ENCODE results near the gene ATOSB.

The ATOSB gene

GRCh38 chr9:35079426-35080341, 36.0 kb downstream of the ATOSB start, which contains the start of gene FANCG:
Gene FANCG, minus strand, starts transcription at chr9:35079942. Its CDS starts 418 bp downstream, at chr9:35079524.
- peak; percentile 89 for DNase-seq (ENCODE audit: low spot score)

GRCh38 chr9:35079041-35079425, 36.6 kb downstream of the ATOSB start:
- DNase-seq (ENCODE audit: low spot score), result no peak

- DNase-seq (ENCODE audit: low spot score), result no peak
These were observed 37.6 kb downstream of the ATOSB start for GRCh38 chr9:35078066-35078465.

- no peak for DNase-seq (ENCODE audit: low spot score)
These were observed 38.8 kb downstream of the ATOSB start for GRCh38 chr9:35076848-35077247.

GRCh38 chr9:35075358-35075757, 40.3 kb downstream of the ATOSB start:
- no peak for DNase-seq (ENCODE audit: low spot score)

- DNase-seq (ENCODE audit: low spot score), result no peak
These were observed 40.9 kb downstream of the ATOSB start for GRCh38 chr9:35074791-35075190.

- DNase-seq (ENCODE audit: low spot score), result no peak
These were observed 41.5 kb downstream of the ATOSB start for GRCh38 chr9:35074141-35074540.

- no peak for DNase-seq (ENCODE audit: low spot score)
These were observed 42.4 kb downstream of the ATOSB start for GRCh38 chr9:35073279-35073612.

GRCh38 chr9:35072461-35073278, 43.0 kb downstream of the ATOSB start, which contains the start of gene VCP:
Gene VCP, minus strand, starts transcription at chr9:35072625. Its CDS starts 272 bp downstream, at chr9:35072353.
- peak; percentile 100 for DNase-seq (ENCODE audit: low spot score)

- peak; percentile 56 for DNase-seq (ENCODE audit: low spot score)
These were observed 43.7 kb downstream of the ATOSB start for GRCh38 chr9:35071814-35072460.

GRCh38 chr9:35070823-35071813, 44.5 kb downstream of the ATOSB start:
- DNase-seq (ENCODE audit: low spot score), result no peak

- no peak for DNase-seq (ENCODE audit: low spot score)
These were observed 46.6 kb downstream of the ATOSB start for GRCh38 chr9:35069020-35069419.

- DNase-seq (ENCODE audit: low spot score), result no peak
These were observed 48.6 kb downstream of the ATOSB start for GRCh38 chr9:35067056-35067455.

- DNase-seq (ENCODE audit: low spot score), result no peak
These were observed 55.0 kb downstream of the ATOSB start for GRCh38 chr9:35060548-35061207.

GRCh38 chr9:35059438-35059837, 56.2 kb downstream of the ATOSB start:
- DNase-seq (ENCODE audit: low spot score), result no peak

- no peak for DNase-seq (ENCODE audit: low spot score)
These were observed 58.4 kb downstream of the ATOSB start for GRCh38 chr9:35057271-35057620.

- DNase-seq (ENCODE audit: low spot score), result no peak
These were observed 58.9 kb downstream of the ATOSB start for GRCh38 chr9:35056571-35057270.

- no peak for DNase-seq (ENCODE audit: low spot score)
These were observed 60.6 kb downstream of the ATOSB start for GRCh38 chr9:35054871-35055644.

GRCh38 chr9:35054185-35054835, 61.4 kb downstream of the ATOSB start:
- DNase-seq (ENCODE audit: low spot score), result no peak
